Right lobe of liver (tissue), 4 donors: ENCODE measurements around the gene CD209.

ENCODE experiments used
- POLR2A ChIP-seq: fragments of 450-650 bp; IDR thresholded peaks from one replicate; pipeline ENCODE4 v1.6.1; 2017; ENCODE audit warnings: antibody characterized with exemption, mild to moderate bottlenecking
- TF ChIP-seq, protein P1 (sequence below), 4 donors: fragments of 200-600 bp in 3 of 4; fragments of 450-650 bp in 1 of 4; IDR thresholded peaks; one replicate each; pipeline versions ENCODE4 v1.5.1 to v1.8.0; 2016 to 2022; ENCODE audit warnings: antibody characterized with exemption in 4 of 4, mild to moderate bottlenecking in 2 of 4
- donor health status: DM: no; HTN: no; CAD: no.
- donor health status: DM: no; HTN: no; CAD: no.
- donor health status: DM: no; HTN: yes; CAD: no.

DNA sequence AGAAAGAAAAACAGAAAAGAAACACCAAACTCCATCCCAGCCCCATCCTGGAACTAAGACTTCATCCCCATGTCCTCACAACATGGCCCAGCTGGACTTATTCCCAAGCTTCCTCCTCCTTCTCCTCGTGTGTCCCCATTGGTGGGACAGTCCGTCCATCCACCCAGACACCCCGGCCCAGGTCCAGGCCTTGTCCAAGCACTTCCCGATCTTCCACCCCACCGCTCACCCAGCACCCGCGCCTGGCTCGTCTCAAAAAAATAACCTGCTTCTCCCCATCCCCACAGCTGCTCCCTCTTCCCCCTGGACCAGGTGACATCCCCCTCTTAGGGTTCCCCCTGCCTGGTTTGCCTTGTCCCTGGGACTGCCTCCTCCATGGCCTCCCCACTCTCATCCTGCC is 44.0 kb downstream of the CD209 start:
- TF ChIP-seq, protein P1, sequence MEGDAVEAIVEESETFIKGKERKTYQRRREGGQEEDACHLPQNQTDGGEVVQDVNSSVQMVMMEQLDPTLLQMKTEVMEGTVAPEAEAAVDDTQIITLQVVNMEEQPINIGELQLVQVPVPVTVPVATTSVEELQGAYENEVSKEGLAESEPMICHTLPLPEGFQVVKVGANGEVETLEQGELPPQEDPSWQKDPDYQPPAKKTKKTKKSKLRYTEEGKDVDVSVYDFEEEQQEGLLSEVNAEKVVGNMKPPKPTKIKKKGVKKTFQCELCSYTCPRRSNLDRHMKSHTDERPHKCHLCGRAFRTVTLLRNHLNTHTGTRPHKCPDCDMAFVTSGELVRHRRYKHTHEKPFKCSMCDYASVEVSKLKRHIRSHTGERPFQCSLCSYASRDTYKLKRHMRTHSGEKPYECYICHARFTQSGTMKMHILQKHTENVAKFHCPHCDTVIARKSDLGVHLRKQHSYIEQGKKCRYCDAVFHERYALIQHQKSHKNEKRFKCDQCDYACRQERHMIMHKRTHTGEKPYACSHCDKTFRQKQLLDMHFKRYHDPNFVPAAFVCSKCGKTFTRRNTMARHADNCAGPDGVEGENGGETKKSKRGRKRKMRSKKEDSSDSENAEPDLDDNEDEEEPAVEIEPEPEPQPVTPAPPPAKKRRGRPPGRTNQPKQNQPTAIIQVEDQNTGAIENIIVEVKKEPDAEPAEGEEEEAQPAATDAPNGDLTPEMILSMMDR (IDR thresholded peaks at IDR 0.05), result no peak
- TF ChIP-seq POLR2A, result no peak
